Keratinocyte (primary cell): Measurements from ENCODE around the gene CCNY. TPM values are rescaled to one million over a fixed set of nuclear protein-coding genes. Genes with fewer than 3 reads are reported as not detected.

Source experiments
- DNase-seq: peaks from one replicate; pipeline ENCODE4 v3.0.0-alpha.2; 2011; ENCODE audit warnings: low read depth, missing footprints, low spot score
- FAIRE-seq: peaks from 2 replicates; lab custom pipeline; 2011; peaks lifted over from hg19 to GRCh38; lab: Jason Lieb, UNC
- H2AFZ ChIP-seq: 2 replicates; pipeline ENCODE4 v1.6.0; 2012; ENCODE audit warnings: low read length, control low read depth, inconsistent platforms; ENCODE audit not compliant: control insufficient read depth
- H3K27ac ChIP-seq: 2 replicates; pipeline ENCODE4 v1.5.1; 2011; ENCODE audit warnings: low read length; ENCODE audit not compliant: control insufficient read depth, insufficient read depth
- H3K27me3 ChIP-seq: 3 replicates; pipeline ENCODE4 v1.6.0; 2011; ENCODE audit warnings: low read length; ENCODE audit not compliant: control insufficient read depth, insufficient read depth; ENCODE audit errors: extremely low read depth
- H3K36me3 ChIP-seq, 2 experiments: 2 replicates in 1 of 2; 3 replicates in 1 of 2; pipeline ENCODE4 v1.5.1; 2011; ENCODE audit warnings: low read length in 2 of 2, mild to moderate bottlenecking in 1 of 2; ENCODE audit not compliant: control insufficient read depth in 2 of 2, insufficient read depth in 2 of 2; ENCODE audit errors: extremely low read depth in 1 of 2
- H3K4me1 ChIP-seq: 3 replicates; pipeline ENCODE4 v1.5.1; 2011; ENCODE audit warnings: low read length; ENCODE audit not compliant: control insufficient read depth, insufficient read depth; ENCODE audit errors: extremely low read depth
- H3K4me2 ChIP-seq: 3 replicates; pipeline ENCODE4 v1.6.0; 2011; ENCODE audit warnings: low read depth, low read length; ENCODE audit not compliant: control insufficient read depth, insufficient read depth; ENCODE audit errors: extremely low read depth
- H3K4me3 ChIP-seq, 3 experiments: fragments of 200-600 bp in 1 of 3; sonication (generic) in 1 of 3; 2 replicates in 2 of 3; 3 replicates in 1 of 3; pipeline ENCODE4 v1.5.1; 2011 to 2016; ENCODE audit warnings: low read length in 3 of 3, mild to moderate bottlenecking in 3 of 3, control low read depth in 2 of 3, inconsistent platforms in 1 of 3, low read depth in 1 of 3, mixed read lengths in 1 of 3, mixed run types in 1 of 3, moderate library complexity in 1 of 3; ENCODE audit not compliant: control insufficient read depth in 2 of 3, insufficient read depth in 2 of 3; ENCODE audit errors: extremely low read depth in 1 of 3
- H3K79me2 ChIP-seq: 2 replicates; pipeline ENCODE4 v1.6.0; 2012; ENCODE audit warnings: low read length; ENCODE audit not compliant: control insufficient read depth, insufficient read depth
- H3K9ac ChIP-seq: 3 replicates; pipeline ENCODE4 v1.6.0; 2011; ENCODE audit warnings: low read length; ENCODE audit not compliant: control insufficient read depth, insufficient read depth; ENCODE audit errors: extremely low read depth
- H3K9me1 ChIP-seq: 3 replicates; pipeline ENCODE4 v1.6.0; 2011; ENCODE audit warnings: low read length; ENCODE audit not compliant: control insufficient read depth, insufficient read depth; ENCODE audit errors: extremely low read depth
- H3K9me3 ChIP-seq: 2 replicates; pipeline ENCODE4 v1.5.1; 2012; ENCODE audit warnings: low read depth, low read length; ENCODE audit not compliant: control insufficient read depth
- H4K20me1 ChIP-seq: 3 replicates; pipeline ENCODE4 v1.6.0; 2011; ENCODE audit warnings: low read length; ENCODE audit not compliant: control insufficient read depth, insufficient read depth; ENCODE audit errors: extremely low read depth
- CTCF ChIP-seq, 3 experiments: IDR thresholded peaks in 1 of 3; conservative IDR thresholded peaks in 1 of 3; optimal IDR thresholded peaks in 1 of 3; 2 replicates in 2 of 3; 3 replicates in 1 of 3; pipeline versions ENCODE3 to v1.5.1; 2011; ENCODE audit warnings: low read length in 3 of 3, mild to moderate bottlenecking in 3 of 3, moderate library complexity in 2 of 3, control low read depth in 1 of 3, inconsistent platforms in 1 of 3; ENCODE audit not compliant: insufficient read depth in 2 of 3; ENCODE audit errors: extremely low read depth in 1 of 3
- EZH2 ChIP-seq: IDR thresholded peaks from one replicate; pipeline ENCODE4 v1.6.1; 2012; ENCODE audit warnings: inconsistent platforms, mild to moderate bottlenecking, low read length, moderate library complexity
- dilution Hi-C: fragments of 300-500 bp; cut with MboI; formaldehyde crosslinking; loops from one replicate; pipeline ENCODE4 v1.7.0; 2020; ENCODE audit warnings: low sequenced_read_pairs; ENCODE audit not compliant: extremely low pct_ligation_motif_present
- polyA plus RNA-seq, 5 experiments: library from polyadenylated mRNA; depleted of rRNA in 3 of 5; stranded (reverse) in 3 of 5; stranded (forward) in 1 of 5; unstranded in 1 of 5; fragments of >200 nt; gene quantifications; 1 replicate in 1 of 5; 2 replicates in 3 of 5; 3 replicates in 1 of 5; pipeline versions ENCODE4 v1.2.1 to v1.2.3, GENCODE V29; 2011 to 2012; ENCODE audit warnings: missing spikeins in 2 of 5, low read depth in 1 of 5, low replicate concordance in 1 of 5

CCNY gene
- polyA plus RNA-seq, 1 donor (not counting 4 experiments of a cell fraction or from before 2014, with no cell fraction given): 58.9 TPM

GRCh38 chr10:35452847-35453246 lies 116.5 kb downstream of the CCNY start:
- dilution Hi-C loops: no loop called here
- Histone ChIP-seq H3K4me1 (peaks cover 45% of the 10 kb centered on the region), H4K20me1 (peaks cover 5% of the 10 kb centered on the region)

GRCh38 chr10:35453855-35454532 lies 117.7 kb downstream of the CCNY start:
- FAIRE-seq: no peak
- Histone ChIP-seq H3K27me3 (no peaks in the 10 kb centered on the region), H2AFZ (no peak overlapping the region), H3K4me3 (peak overlapping the region in 1 of 3 experiments; percentile 37), H3K4me1 (peaks cover 34% of the 10 kb centered on the region), H3K79me2 (peaks cover 78% of the 10 kb centered on the region), H3K9ac (peak overlapping the region; percentile 20), H4K20me1 (peaks cover 5% of the 10 kb centered on the region), H3K27ac (peak overlapping the region; percentile 19), H3K36me3 (peaks cover 0 to 2% of the 10 kb centered on the region in 2 experiments), H3K4me2 (peak overlapping the region; percentile 63), H3K9me1 (peaks cover 8% of the 10 kb centered on the region), H3K9me3 (no peaks in the 10 kb centered on the region)
- no peak for DNase-seq
- TF ChIP-seq EZH2 (no peak), CTCF (optimal IDR thresholded peaks at IDR 0.05 in 1 of 3, IDR thresholded peaks at IDR 0.05 in 1 of 3, conservative IDR thresholded peaks at IDR 0.05 in 1 of 3; ENCODE audit: extremely low read depth in 1 of 3, insufficient read depth in 2 of 3, low read length in 3 of 3) (no peak)
- dilution Hi-C loops: no loop called here

More at GRCh38 chr10:35452847-35453246, 116.5 kb downstream of the CCNY start:
- H3K27ac ChIP-seq: no peak overlapping the region
- H3K79me2 ChIP-seq: peaks cover 73% of the 10 kb centered on the region
- H3K9me1 ChIP-seq: peaks cover 8% of the 10 kb centered on the region
- H3K36me3 ChIP-seq: peaks cover 0 to 2% of the 10 kb centered on the region in 2 experiments
- no peak overlapping the region for H3K4me2 ChIP-seq
- DNase-seq: no peak
- no peak overlapping the region for H3K4me3 ChIP-seq
- no peak overlapping the region for H2AFZ ChIP-seq
- H3K9me3 ChIP-seq: no peaks in the 10 kb centered on the region
- TF ChIP-seq CTCF (optimal IDR thresholded peaks at IDR 0.05 in 1 of 3, IDR thresholded peaks at IDR 0.05 in 1 of 3, conservative IDR thresholded peaks at IDR 0.05 in 1 of 3; ENCODE audit: extremely low read depth in 1 of 3, insufficient read depth in 2 of 3, low read length in 3 of 3): no peak
- TF ChIP-seq EZH2: no peak
- no peak for FAIRE-seq
- H3K27me3 ChIP-seq: no peaks in the 10 kb centered on the region
- no peak overlapping the region for H3K9ac ChIP-seq
